BE2C (cell line): ENCODE data around the gene UBQLNL.

Source experiments
- DNase-seq: peaks from one replicate; pipeline ENCODE4 v3.0.0-alpha.2; 2020
- H3K27me3 ChIP-seq: fragments of 250-450 bp; sonication (Bioruptor Pico); 2 replicates; pipeline ENCODE4 v1.5.1; 2020; ENCODE audit warnings: mild to moderate bottlenecking
- H3K36me3 ChIP-seq: fragments of 250-450 bp; sonication (Bioruptor Pico); 2 replicates; pipeline ENCODE4 v1.5.1; 2020; ENCODE audit warnings: mild to moderate bottlenecking
- H3K4me1 ChIP-seq: fragments of 250-450 bp; sonication (Bioruptor Pico); 2 replicates; pipeline ENCODE4 v1.5.1; 2020
- H3K4me3 ChIP-seq: 2 replicates; pipeline ENCODE4 v1.5.1; 2011; ENCODE audit warnings: low read depth, low read length
- H3K9me3 ChIP-seq: fragments of 250-450 bp; sonication (Bioruptor Pico); 2 replicates; pipeline ENCODE4 v1.5.1; 2020
- CTCF ChIP-seq: IDR thresholded peaks from 2 replicates; pipeline ENCODE4 v1.5.1; 2012; ENCODE audit warnings: mild to moderate bottlenecking, low read depth, low read length

The UBQLNL gene

GRCh38 chr11:5550440-5551095, 34.1 kb upstream of the UBQLNL start:
- no peak for TF ChIP-seq CTCF
- Histone ChIP-seq H3K27me3 (no peaks in the 10 kb centered on the region), H3K4me1 (no peaks in the 10 kb centered on the region), H3K9me3 (no peaks in the 10 kb centered on the region), H3K36me3 (no peaks in the 10 kb centered on the region), H3K4me3 (no peak overlapping the region)
- DNase-seq: no peak

- no peak for TF ChIP-seq CTCF
- DNase-seq: no peak
- Histone ChIP-seq H3K36me3 (no peaks in the 10 kb centered on the region), H3K9me3 (no peaks in the 10 kb centered on the region), H3K4me1 (no peaks in the 10 kb centered on the region), H3K27me3 (no peaks in the 10 kb centered on the region), H3K4me3 (no peak within 1 kb of the TSS)
These were observed 31.9 kb upstream of the UBQLNL start, which contains the start of gene OR52H1 for GRCh38 chr11:5548440-5548839. Gene OR52H1, minus strand, starts transcription at chr11:5548540. Its CDS starts 3,035 bp downstream, at chr11:5545505.

- TF ChIP-seq CTCF: no peak
- H3K36me3 ChIP-seq: no peaks in the 10 kb centered on the region
- no peaks in the 10 kb centered on the region for H3K9me3 ChIP-seq
- no peak overlapping the region for H3K4me3 ChIP-seq
- no peaks in the 10 kb centered on the region for H3K4me1 ChIP-seq
- no peaks in the 10 kb centered on the region for H3K27me3 ChIP-seq
- no peak for DNase-seq
These were observed 31.5 kb upstream of the UBQLNL start for GRCh38 chr11:5547982-5548381.

- H3K27me3 ChIP-seq: no peaks in the 10 kb centered on the region
- H3K36me3 ChIP-seq: no peaks in the 10 kb centered on the region
- no peaks in the 10 kb centered on the region for H3K9me3 ChIP-seq
- H3K4me1 ChIP-seq: no peaks in the 10 kb centered on the region
- TF ChIP-seq CTCF: no peak
- H3K4me3 ChIP-seq: no peak overlapping the region
- no peak for DNase-seq
These were observed 30.0 kb upstream of the UBQLNL start for GRCh38 chr11:5546457-5546856.

GRCh38 chr11:5541427-5541826, 24.9 kb upstream of the UBQLNL start:
- no peaks in the 10 kb centered on the region for H3K9me3 ChIP-seq
- no peaks in the 10 kb centered on the region for H3K27me3 ChIP-seq
- no peak for DNase-seq
- H3K4me1 ChIP-seq: no peaks in the 10 kb centered on the region
- no peak overlapping the region for H3K4me3 ChIP-seq
- no peak for TF ChIP-seq CTCF
- H3K36me3 ChIP-seq: no peaks in the 10 kb centered on the region

- Histone ChIP-seq H3K4me3 (no peak overlapping the region), H3K9me3 (no peaks in the 10 kb centered on the region), H3K4me1 (no peaks in the 10 kb centered on the region), H3K27me3 (no peaks in the 10 kb centered on the region), H3K36me3 (no peaks in the 10 kb centered on the region)
- no peak for TF ChIP-seq CTCF
- DNase-seq: no peak
These were observed 20.0 kb upstream of the UBQLNL start for GRCh38 chr11:5536482-5536881.
